NCI-H1930 (cell line): ENCODE data around the gene EPO.
"Not testable (repeated sequence)": the region's sequence is repeated elsewhere in the genome, so short reads cannot be mapped to it uniquely, and the experiment has no call there.

Source experiments
- DNase-seq, 2 experiments: peaks; one replicate each; lab custom pipeline; 2025; lab: John Stamatoyannopoulos, UW

EPO gene

GRCh38 chr7:100682991-100683658, 37.1 kb upstream of the EPO start:
- no peak for DNase-seq

- no peak for DNase-seq
These were observed 36.4 kb upstream of the EPO start for GRCh38 chr7:100683659-100684533.

GRCh38 chr7:100684534-100685042, 35.7 kb upstream of the EPO start:
- DNase-seq: no peak

GRCh38 chr7:100685049-100685605, 35.1 kb upstream of the EPO start:
- DNase-seq: no peak

- DNase-seq: no peak
These were observed 34.6 kb upstream of the EPO start for GRCh38 chr7:100685631-100686145.

GRCh38 chr7:100686201-100686821, 34.0 kb upstream of the EPO start:
- DNase-seq: no peak

- no peak for DNase-seq
These were observed 33.5 kb upstream of the EPO start for GRCh38 chr7:100686822-100687211.

GRCh38 chr7:100687261-100687660, 33.0 kb upstream of the EPO start:
- no peak for DNase-seq

GRCh38 chr7:100687751-100688300, 32.4 kb upstream of the EPO start:
- no peak for DNase-seq

GRCh38 chr7:100688326-100688860, 31.9 kb upstream of the EPO start:
- no peak for DNase-seq

- DNase-seq: no peak
These were observed 30.8 kb upstream of the EPO start for GRCh38 chr7:100689230-100690135.

GRCh38 chr7:100691676-100692577, 28.3 kb upstream of the EPO start:
- peak; percentile 68 to 82 for DNase-seq

GRCh38 chr7:100692578-100692961, 27.7 kb upstream of the EPO start:
- no peak for DNase-seq

GRCh38 chr7:100693312-100694097, 26.8 kb upstream of the EPO start:
- DNase-seq: no peak

- DNase-seq: peak; percentile 76 to 80
These were observed 26.0 kb upstream of the EPO start, which contains the start of gene GIGYF1 for GRCh38 chr7:100694098-100694745. Gene GIGYF1, minus strand, starts transcription at chr7:100694250. Its CDS starts 6,012 bp downstream, at chr7:100688238.

- no peak for DNase-seq
These were observed 24.1 kb upstream of the EPO start for GRCh38 chr7:100696123-100696521.

GRCh38 chr7:100699018-100699417, 21.2 kb upstream of the EPO start:
- DNase-seq: no peak

- not testable (repeated sequence) for DNase-seq
These were observed 19.2 kb upstream of the EPO start for GRCh38 chr7:100701089-100701488.
